ENCODE data around the gene SLC35F2. TPM values are rescaled to one million over a fixed set of nuclear protein-coding genes. Genes with fewer than 3 reads are reported as not detected.
"Not testable (repeated sequence)": the region's sequence is repeated elsewhere in the genome, so short reads cannot be mapped to it uniquely, and the experiment has no call there.

The SLC35F2 gene
- 3.0 and 3.8 TPM in 2 replicates for total RNA-seq
- long read RNA-seq, transcript SLC35F2-204 (8 exons, 3,170 nt): major isoform, 13 of 23 reads
- long read RNA-seq, partial matches to known transcripts: 8 of 23 reads
- long read RNA-seq, other reads (novel, unspliced or antisense): 2 of 23 reads

GRCh38 chr11:107858217-107859070 lies at the start of gene SLC35F2:
SLC35F2 (minus strand) TSS chr11:107858787; CDS start chr11:107858767, 20 bp downstream.
- Mint-ChIP-seq H3K36me3 (ENCODE audit: unreplicated experiment) (no peaks in the 10 kb centered on the region), H3K4me1 (ENCODE audit: unreplicated experiment) (peaks cover 21% of the 10 kb centered on the region), H3K9me3 (ENCODE audit: unreplicated experiment) (no peaks in the 10 kb centered on the region), H3K27ac (ENCODE audit: unreplicated experiment) (peak within 1 kb of the TSS; percentile 57), H3K27me3 (ENCODE audit: unreplicated experiment) (peaks cover 6% of the 10 kb centered on the region), H3K4me3 (ENCODE audit: unreplicated experiment) (peak within 1 kb of the TSS; percentile 89)
- no peak for TF ChIP-seq CTCF (IDR thresholded peaks at IDR 0.05)
- DNase-seq (ENCODE audit: extremely low spot score, unreplicated experiment): peak; percentile 87

- no peaks in the 10 kb centered on the region for H3K9me3 Mint-ChIP-seq (ENCODE audit: unreplicated experiment)
- H3K36me3 Mint-ChIP-seq (ENCODE audit: unreplicated experiment): no peaks in the 10 kb centered on the region
- no peak for TF ChIP-seq CTCF (IDR thresholded peaks at IDR 0.05)
- no peaks in the 10 kb centered on the region for H3K4me1 Mint-ChIP-seq (ENCODE audit: unreplicated experiment)
- peak; percentile 53 for DNase-seq (ENCODE audit: extremely low spot score, unreplicated experiment)
- peaks cover 13% of the 10 kb centered on the region for H3K27me3 Mint-ChIP-seq (ENCODE audit: unreplicated experiment)
- H3K4me3 Mint-ChIP-seq (ENCODE audit: unreplicated experiment): no peak overlapping the region
- no peak overlapping the region for H3K27ac Mint-ChIP-seq (ENCODE audit: unreplicated experiment)
These were observed 49.6 kb upstream of the SLC35F2 start for GRCh38 chr11:107908211-107908610.

- TF ChIP-seq CTCF (IDR thresholded peaks at IDR 0.05): peak; percentile 57
- DNase-seq (ENCODE audit: extremely low spot score, unreplicated experiment): no peak
- H3K27ac Mint-ChIP-seq (ENCODE audit: unreplicated experiment): no peak overlapping the region
These were observed 39.7 kb upstream of the SLC35F2 start for GRCh38 chr11:107898270-107898669.

GRCh38 chr11:107882095-107882820 lies 23.7 kb upstream of the SLC35F2 start:
- Mint-ChIP-seq H3K4me1 (ENCODE audit: unreplicated experiment) (no peaks in the 10 kb centered on the region), H3K27me3 (ENCODE audit: unreplicated experiment) (peaks cover 4% of the 10 kb centered on the region), H3K36me3 (ENCODE audit: unreplicated experiment) (no peaks in the 10 kb centered on the region), H3K4me3 (ENCODE audit: unreplicated experiment) (no peak overlapping the region), H3K27ac (ENCODE audit: unreplicated experiment) (no peak overlapping the region), H3K9me3 (ENCODE audit: unreplicated experiment) (no peaks in the 10 kb centered on the region)
- DNase-seq (ENCODE audit: extremely low spot score, unreplicated experiment): no peak
- TF ChIP-seq CTCF (IDR thresholded peaks at IDR 0.05): no peak

More at GRCh38 chr11:107898270-107898669, 39.7 kb upstream of the SLC35F2 start:
- no peaks in the 10 kb centered on the region for H3K4me1 Mint-ChIP-seq (ENCODE audit: unreplicated experiment)
- H3K9me3 Mint-ChIP-seq (ENCODE audit: unreplicated experiment): no peaks in the 10 kb centered on the region
- H3K27me3 Mint-ChIP-seq (ENCODE audit: unreplicated experiment): peaks cover 15% of the 10 kb centered on the region
- no peak overlapping the region for H3K4me3 Mint-ChIP-seq (ENCODE audit: unreplicated experiment)
- no peaks in the 10 kb centered on the region for H3K36me3 Mint-ChIP-seq (ENCODE audit: unreplicated experiment)

- not testable (repeated sequence) for H3K27ac Mint-ChIP-seq (ENCODE audit: unreplicated experiment); H3K4me1 Mint-ChIP-seq (ENCODE audit: unreplicated experiment); H3K4me3 Mint-ChIP-seq (ENCODE audit: unreplicated experiment); DNase-seq (ENCODE audit: extremely low spot score, unreplicated experiment); H3K9me3 Mint-ChIP-seq (ENCODE audit: unreplicated experiment); H3K27me3 Mint-ChIP-seq (ENCODE audit: unreplicated experiment); H3K36me3 Mint-ChIP-seq (ENCODE audit: unreplicated experiment)
These were observed 22.9 kb upstream of the SLC35F2 start for GRCh38 chr11:107881471-107881870.
